UCSD-AML1 (cell line): ENCODE results near the gene HUNK.

Experiments used
- DNase-seq: peaks from one replicate; lab custom pipeline; 2025; ENCODE audit not compliant: unreplicated experiment; lab: John Stamatoyannopoulos, UW

Gene HUNK

GRCh38 chr21:31895077-31895835 is 22.4 kb downstream of the HUNK start:
- DNase-seq: no peak

- no peak for DNase-seq
Observed at GRCh38 chr21:31896019-31896418, 23.2 kb downstream of the HUNK start.

DNA sequence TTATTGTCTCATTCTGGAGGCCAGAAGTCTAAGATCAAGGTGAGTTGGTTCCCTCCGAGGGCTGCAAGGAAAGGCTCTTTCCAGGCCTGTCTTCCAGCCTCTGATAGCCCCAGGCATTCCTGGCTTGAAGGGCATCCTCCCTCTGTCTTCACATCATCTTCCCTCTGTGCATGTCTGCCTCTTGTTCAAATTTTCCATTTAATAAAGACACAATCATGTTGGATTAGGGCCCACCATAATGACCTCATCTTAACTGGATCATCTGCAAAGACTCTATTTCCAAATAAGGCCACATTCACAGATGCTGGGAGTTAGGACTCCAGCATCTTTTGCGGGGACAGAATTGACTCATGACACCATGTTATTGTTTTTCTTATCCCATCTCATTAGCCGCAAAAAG is 24.5 kb downstream of the HUNK start:
- DNase-seq: no peak

GRCh38 chr21:31898933-31899630 is 26.3 kb downstream of the HUNK start:
- no peak for DNase-seq

DNA sequence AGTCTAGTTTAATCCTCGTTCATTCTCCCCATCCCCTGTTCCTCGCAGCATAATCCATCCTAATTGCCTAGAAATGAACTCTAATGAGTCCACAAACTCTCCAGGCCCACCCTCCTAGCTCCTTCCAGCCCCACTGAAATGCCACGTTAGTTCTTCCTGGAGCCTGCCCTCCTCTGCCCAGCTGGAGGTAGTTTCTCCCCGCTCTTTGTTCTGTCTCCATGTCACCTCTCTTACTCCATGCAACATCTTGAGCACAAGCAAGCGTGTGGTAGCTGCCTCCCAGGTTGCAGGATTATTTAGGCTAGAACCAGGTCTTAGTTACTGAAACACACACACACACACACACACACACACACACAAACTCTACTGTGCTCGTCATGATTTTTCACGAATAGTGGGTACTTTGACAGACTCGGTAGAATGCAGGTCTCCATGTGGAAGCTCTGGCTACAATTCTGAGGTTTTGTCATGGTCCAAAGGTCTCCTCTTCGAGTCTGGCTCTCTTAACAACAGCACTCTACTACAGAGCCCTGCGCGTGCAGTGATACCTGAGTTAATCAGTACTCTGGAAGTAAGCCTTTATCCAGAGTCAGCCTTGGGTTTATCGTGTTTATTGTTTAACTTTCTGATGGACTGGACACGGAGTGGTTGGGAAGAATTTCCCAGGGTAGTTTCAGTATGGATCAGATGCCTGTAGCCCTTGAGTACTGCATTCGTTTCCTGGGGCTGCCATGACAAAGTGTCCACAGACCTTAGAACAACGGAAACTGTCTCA is 27.5 kb downstream of the HUNK start:
- no peak for DNase-seq

DNA sequence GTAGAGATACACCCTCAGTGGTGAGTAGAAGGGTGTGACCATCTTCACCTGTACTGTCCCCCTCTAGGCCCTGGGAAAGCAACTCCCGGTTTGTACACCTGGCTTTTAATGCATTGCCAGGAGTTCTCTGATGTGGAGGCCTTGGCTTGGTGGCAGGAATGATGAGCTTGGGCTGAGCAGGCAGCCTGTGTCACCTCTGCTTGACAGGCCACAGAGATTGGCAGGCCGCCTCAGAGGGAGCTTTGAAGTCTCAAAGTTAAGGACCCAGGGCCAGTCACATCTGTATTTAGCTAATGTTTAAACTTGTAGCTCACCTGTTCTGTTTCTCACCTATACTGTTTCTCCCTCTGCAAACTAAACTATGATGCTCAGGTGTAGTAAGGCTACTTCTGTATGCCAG is 28.5 kb downstream of the HUNK start:
- DNase-seq: no peak

DNA sequence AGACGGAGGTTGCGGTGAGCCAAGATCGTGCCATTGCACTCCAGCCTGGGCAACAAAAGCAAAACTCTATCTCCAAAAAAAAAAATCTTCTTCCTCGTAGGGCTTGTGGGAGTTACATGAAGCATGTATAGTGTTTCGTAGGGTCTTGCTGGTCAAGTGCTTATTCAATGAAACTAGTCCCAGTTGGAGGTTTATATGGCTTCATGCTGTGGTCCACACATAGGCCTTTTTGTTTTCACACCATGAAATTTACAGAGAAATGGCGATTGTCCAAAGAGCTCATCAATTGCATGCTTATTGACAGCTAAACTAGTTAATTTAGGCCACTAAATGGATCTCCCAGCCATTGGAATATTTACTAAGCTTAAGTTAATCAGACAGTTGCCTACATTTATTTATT is 29.6 kb downstream of the HUNK start:
- DNase-seq: no peak

DNA sequence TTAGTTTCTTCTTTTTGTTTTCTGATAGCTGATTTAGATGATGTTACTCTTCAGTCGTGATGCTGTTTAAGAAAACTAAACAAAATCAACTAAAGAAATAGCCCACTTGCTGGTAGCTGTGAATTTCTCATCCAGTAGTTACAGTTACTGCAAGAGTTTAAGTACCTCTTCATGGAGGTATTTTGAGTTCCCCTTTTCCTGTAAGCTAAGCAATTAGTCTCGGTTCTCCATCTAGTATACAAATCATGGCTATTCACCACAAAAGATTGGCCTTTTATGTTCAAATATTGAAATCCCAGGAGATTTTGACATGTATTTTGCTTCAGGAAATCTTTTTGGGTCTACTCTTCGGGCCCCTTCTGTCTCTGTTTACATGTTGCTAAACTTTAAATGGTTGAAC is 31.1 kb downstream of the HUNK start:
- DNase-seq: no peak

- DNase-seq: no peak
Observed at GRCh38 chr21:31905503-31906451, 33.0 kb downstream of the HUNK start.

GRCh38 chr21:31908106-31909031 is 35.5 kb downstream of the HUNK start:
- no peak for DNase-seq

GRCh38 chr21:31909153-31910073 is 36.6 kb downstream of the HUNK start:
- no peak for DNase-seq

DNA sequence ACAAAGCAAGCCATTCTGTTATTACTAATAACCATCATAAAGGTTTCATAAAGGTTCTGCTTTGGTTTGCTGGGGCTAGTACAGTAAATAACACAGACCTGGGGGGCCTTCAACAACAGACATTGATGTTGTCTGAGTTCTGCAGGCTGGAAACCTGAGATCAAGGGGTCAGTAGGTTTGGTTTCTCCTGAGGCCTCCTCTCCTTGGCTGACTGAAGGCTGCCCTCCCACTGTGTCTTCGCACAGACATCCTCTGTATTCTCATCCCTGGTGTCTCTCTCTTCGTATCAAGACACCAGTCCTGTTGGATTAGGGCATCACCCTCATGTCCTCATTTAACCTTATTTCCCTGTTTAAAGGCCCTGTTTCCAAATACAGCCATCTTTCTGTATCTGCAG is 37.3 kb downstream of the HUNK start:
- DNase-seq: no peak

GRCh38 chr21:31911138-31911907 is 38.5 kb downstream of the HUNK start:
- DNase-seq: no peak

DNA sequence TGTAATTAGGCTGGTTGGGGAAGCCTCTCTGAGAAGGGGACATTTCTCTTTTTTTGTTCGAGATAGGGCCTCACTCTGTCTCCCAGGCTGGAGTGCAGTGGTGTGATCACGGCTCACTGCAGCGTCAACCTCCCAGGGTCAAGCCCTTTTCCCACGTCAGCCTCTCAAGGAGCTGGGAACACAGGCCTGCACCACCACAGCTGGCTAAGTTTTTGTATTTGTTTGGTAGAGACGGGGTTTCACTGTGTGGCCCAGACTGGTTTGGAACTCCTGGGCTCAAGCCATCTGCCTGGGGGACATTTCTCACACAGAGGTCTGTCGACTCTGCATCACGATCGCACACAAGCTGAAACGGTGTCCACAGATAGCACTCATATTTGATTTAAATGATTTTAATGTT is 39.7 kb downstream of the HUNK start:
- DNase-seq: no peak

GRCh38 chr21:31913182-31913608 is 40.4 kb downstream of the HUNK start:
- no peak for DNase-seq

DNA sequence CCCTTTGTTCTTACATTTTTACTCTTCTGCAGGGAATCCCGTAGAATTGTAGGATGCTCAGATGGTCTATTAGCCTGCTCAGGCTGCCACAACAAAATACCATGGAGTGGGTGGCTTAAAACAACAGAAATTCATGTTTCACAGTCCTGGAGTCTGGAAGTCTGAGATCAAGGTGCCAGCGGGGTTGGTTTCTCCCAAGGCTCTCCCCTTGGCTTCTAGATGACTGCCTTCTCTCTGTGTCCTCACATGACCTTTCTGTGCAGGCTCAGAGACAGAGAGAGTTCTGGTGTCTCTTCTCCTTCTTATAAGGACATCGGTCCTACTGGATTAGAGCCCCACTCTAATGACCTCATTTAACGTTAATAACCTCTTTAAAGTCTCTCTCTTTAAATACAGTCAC is 41.7 kb downstream of the HUNK start:
- no peak for DNase-seq

DNA sequence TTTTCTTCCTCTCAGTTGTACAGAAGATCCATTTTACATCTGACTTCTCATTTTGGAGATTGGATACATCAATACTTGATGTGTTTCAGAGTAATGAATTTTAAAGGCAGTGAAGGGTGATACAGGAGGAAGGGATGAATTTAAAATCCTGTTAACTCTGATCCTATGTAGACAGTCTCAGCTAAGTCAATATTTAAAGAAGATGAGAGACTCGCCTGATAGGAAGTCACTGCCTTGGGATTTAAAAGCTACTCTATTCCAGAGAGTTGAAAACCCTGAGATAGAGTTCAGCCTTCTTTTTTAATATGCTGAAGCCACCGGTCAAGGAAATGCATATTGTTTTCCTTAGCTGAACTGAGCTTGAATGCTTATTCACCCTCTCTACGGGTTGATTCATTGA is 42.7 kb downstream of the HUNK start:
- no peak for DNase-seq

- no peak for DNase-seq
Observed at GRCh38 chr21:31917108-31917507, 44.3 kb downstream of the HUNK start.
